ENCODE results near the gene CFAP61.

CFAP61 gene

GRCh38 chr20:20399531-20400500 is 347.5 kb downstream of the CFAP61 start:
- in situ Hi-C loops (cut with MboI; ENCODE audit: low sequenced_read_pairs, unreplicated experiment) = no loop called here
- no peak for TF ChIP-seq CTCF (IDR thresholded peaks at IDR 0.05; ENCODE audit: borderline replicate concordance, control extremely low read depth, extremely low read depth, insufficient read depth, missing control alignments)
- no peak for DNase-seq (ENCODE audit: low spot score)

GRCh38 chr20:20401991-20402390 is 349.7 kb downstream of the CFAP61 start:
- DNase-seq (ENCODE audit: low spot score) = no peak
- no peak for TF ChIP-seq CTCF (IDR thresholded peaks at IDR 0.05; ENCODE audit: borderline replicate concordance, control extremely low read depth, extremely low read depth, insufficient read depth, missing control alignments)
- in situ Hi-C loops (cut with MboI; ENCODE audit: low sequenced_read_pairs, unreplicated experiment) = no loop called here

- no peak for DNase-seq (ENCODE audit: low spot score)
- in situ Hi-C loops (cut with MboI; ENCODE audit: low sequenced_read_pairs, unreplicated experiment) = no loop called here
- TF ChIP-seq CTCF (IDR thresholded peaks at IDR 0.05; ENCODE audit: borderline replicate concordance, control extremely low read depth, extremely low read depth, insufficient read depth, missing control alignments) = no peak
Observed at GRCh38 chr20:20404633-20405032, 352.3 kb downstream of the CFAP61 start.

DNA sequence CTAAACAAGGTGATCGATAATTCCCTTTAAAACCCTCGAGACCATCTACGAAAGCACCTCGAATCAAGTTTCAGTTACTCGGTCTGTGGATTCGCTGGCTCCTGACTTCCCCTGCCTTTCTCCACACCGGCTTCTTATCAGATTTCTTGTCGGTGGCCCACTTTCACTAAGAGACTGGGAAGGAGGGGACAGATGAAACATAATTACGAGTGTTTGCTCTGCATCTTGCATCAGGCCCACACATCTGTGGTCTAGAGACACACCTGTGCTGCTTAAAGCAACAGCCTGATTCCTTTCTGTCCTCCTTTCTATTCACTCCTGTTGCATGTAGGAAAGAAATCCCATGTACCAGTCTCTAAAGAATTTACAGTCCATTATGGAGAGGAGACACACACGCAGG is 353.3 kb downstream of the CFAP61 start:
- in situ Hi-C loops (cut with MboI; ENCODE audit: low sequenced_read_pairs, unreplicated experiment) = no loop called here
- TF ChIP-seq CTCF (IDR thresholded peaks at IDR 0.05; ENCODE audit: borderline replicate concordance, control extremely low read depth, extremely low read depth, insufficient read depth, missing control alignments) = no peak
- no peak for DNase-seq (ENCODE audit: low spot score)

DNA sequence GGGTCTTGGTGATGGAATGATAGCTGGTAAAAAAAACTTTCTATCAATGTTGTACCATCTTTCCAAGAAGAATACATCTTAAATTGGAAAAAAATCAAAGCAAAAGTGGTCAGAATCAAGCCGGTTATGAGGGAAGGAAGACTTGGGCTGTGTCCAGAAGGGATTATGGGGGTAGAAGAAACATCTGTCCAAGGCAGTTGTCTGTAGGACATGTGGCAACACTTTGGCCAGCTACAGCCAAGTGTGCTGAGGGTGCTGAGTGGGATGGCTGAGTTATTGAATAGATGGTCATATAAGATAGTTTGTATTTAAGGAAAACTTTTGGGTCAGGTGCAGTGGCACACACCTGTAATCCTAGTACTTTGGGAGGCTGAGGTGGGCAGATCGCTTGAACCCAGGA is 354.0 kb downstream of the CFAP61 start:
- in situ Hi-C loops (cut with MboI; ENCODE audit: low sequenced_read_pairs, unreplicated experiment) = no loop called here
- no peak for TF ChIP-seq CTCF (IDR thresholded peaks at IDR 0.05; ENCODE audit: borderline replicate concordance, control extremely low read depth, extremely low read depth, insufficient read depth, missing control alignments)
- no peak for DNase-seq (ENCODE audit: low spot score)

DNA sequence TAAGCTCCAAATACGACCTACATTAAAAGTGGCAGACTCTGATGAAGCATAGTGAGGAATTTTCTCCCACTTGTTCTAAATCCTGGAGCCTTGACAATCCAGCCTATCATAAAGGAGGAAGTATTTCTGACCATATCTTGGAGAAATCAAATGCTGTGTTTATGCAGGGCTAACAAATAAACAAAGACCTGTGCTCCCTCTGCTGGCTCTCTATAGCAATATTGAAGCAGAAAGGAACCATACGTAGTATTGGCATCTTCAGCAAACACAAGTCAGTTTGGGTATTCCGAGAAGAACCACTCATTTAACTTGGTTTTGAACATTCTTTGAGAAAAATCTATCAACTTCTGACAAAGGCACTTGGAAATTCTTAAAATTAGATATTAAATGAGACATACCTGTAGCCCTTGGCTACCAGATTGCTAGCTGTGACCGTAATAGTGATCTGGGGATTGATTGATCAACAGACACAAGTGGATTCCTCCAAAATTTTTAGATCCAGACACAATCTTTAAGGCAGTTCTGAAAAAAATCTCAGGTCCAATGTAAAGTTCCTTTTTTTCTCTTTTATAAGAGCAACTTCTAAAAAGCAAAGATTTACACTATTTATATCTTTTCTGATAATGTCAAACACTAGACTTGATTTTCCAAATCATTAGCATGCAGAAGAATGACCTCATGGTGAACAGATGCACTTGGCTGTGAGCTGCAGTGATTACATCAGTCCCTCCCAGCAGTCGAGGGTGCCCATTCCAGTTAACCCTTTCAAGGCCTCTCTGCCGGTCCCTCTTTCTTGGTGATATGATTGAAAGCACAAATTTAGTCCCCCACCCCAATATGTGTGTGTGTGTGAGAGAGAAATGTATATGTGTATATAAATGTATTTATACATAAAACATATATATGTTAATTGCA is 355.8 kb downstream of the CFAP61 start:
- TF ChIP-seq CTCF (IDR thresholded peaks at IDR 0.05; ENCODE audit: borderline replicate concordance, control extremely low read depth, extremely low read depth, insufficient read depth, missing control alignments) = no peak
- in situ Hi-C loops (cut with MboI; ENCODE audit: low sequenced_read_pairs, unreplicated experiment) = no loop called here
- DNase-seq (ENCODE audit: low spot score) = no peak
